ENCODE data around the gene KICS2.
A peak's percentile ranks its signal among the peaks of the same experiment; 100 is the strongest.

The KICS2 gene

DNA sequence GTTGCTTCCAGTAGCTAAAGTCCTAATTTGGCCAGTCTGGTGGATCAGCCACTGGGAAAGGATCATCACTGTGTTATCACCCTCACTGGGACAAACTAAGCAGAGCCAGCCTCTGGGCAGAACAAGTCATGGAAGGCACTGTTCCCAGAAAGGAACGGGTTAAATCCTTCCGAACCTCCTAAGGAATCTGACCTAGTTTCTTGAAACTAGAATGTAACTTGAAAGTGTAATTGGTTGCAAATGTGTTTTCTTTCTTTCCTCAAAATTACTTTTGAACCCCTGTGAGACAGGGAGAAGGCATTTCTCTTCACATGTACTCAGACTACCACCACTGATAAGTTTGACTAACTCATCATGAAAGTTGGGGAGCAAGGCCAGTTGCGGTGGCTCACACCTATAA lies 18.7 kb upstream of the KICS2 start:
- Histone ChIP-seq H3K4me3 (ENCODE audit: low read depth, low read length) (no peak overlapping the region), H3K36me3 (replicated peaks) (no peaks in the 10 kb centered on the region), H3K27me3 (replicated peaks) (no peaks in the 10 kb centered on the region), H3K27ac (no peak overlapping the region)
- DNase-seq = no peak
- no peak for TF ChIP-seq CTCF (IDR thresholded peaks at IDR 0.05; ENCODE audit: low read depth, low read length, missing control alignments)
- in situ Hi-C loops (cut with HindIII; ENCODE audit: low pct_ligation_motif_present, low sequenced_read_pairs) = loop anchor here (25.0 kb wide), 1 partner anchor 403 kb away; the partner anchor contains the start of gene SRGAP1

DNA sequence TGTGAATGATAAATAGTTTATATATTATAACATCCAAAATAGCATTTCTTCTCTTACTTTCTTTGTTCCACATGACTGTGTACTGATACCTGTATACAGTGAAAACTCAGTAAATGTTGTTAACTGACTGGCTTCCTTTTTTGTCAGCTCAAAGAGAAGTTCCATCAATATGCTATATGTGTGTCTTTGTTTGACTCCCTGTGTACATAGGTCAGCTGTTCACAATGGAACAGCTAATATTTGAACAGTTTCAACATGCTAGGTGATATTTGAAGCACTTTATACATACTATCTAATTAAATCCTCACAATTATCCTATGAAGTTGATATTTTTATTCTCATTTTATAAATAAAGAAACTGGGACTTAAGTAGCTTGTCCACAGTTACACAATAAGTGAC lies 15.3 kb upstream of the KICS2 start:
- Histone ChIP-seq H3K27me3 (replicated peaks) (no peaks in the 10 kb centered on the region), H3K36me3 (replicated peaks) (no peaks in the 10 kb centered on the region), H3K4me3 (ENCODE audit: low read depth, low read length) (no peak overlapping the region), H3K27ac (no peak overlapping the region)
- in situ Hi-C loops (cut with HindIII; ENCODE audit: low pct_ligation_motif_present, low sequenced_read_pairs) = loop anchor here (25.0 kb wide), 1 partner anchor 400 kb away; the partner anchor contains the start of gene SRGAP1
- DNase-seq = no peak
- TF ChIP-seq CTCF (IDR thresholded peaks at IDR 0.05; ENCODE audit: low read depth, low read length, missing control alignments) = no peak

DNA sequence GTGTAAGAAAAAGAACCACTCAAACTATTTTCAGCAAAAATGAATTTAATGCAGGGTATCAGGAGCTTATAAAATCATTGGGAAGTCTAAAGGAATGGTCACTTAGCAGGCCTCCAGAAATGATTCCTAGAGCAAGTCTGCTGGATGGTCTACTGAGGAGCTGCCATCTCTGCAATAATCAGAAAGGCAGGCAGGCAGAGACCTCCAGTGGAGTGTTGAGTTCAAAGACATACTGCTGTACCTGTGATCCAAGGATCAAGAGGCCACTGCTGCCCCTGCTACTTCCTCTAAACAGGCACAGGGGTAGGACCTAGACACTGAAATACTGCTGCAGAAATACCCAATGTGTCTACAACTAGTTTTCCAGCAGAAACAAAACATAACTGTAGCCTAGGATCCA lies 14.5 kb upstream of the KICS2 start:
- peak; percentile 47 for TF ChIP-seq CTCF (IDR thresholded peaks at IDR 0.05; ENCODE audit: low read depth, low read length, missing control alignments)
- in situ Hi-C loops (cut with HindIII; ENCODE audit: low pct_ligation_motif_present, low sequenced_read_pairs) = loop anchor here (25.0 kb wide), 1 partner anchor 399 kb away; the partner anchor contains the start of gene SRGAP1
- Histone ChIP-seq H3K27me3 (replicated peaks) (no peaks in the 10 kb centered on the region), H3K27ac (no peak overlapping the region), H3K36me3 (replicated peaks) (no peaks in the 10 kb centered on the region), H3K4me3 (ENCODE audit: low read depth, low read length) (no peak overlapping the region)
- DNase-seq = peak; percentile 6

DNA sequence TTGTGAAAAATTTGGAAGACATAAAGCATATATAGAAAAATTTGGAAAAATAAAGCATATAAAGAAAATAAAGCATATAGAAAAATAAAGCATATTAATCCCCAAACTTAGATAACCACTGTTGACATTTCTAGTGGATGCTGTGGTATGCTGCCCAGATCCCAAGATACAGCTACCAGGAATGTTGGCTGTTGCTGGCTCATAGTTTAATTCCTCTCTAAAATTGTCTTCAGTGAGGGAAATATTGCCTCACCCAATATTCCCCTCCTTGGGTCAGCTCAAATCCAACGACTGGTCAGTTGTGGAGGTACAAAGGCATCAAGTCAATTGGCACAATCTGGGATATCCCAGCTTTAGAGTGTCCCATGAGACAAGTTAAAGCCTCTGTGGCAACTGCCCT lies 10.1 kb upstream of the KICS2 start:
- in situ Hi-C loops (cut with HindIII; ENCODE audit: low pct_ligation_motif_present, low sequenced_read_pairs) = loop anchor here (25.0 kb wide), 1 partner anchor 395 kb away; the partner anchor contains the start of gene SRGAP1
- no peak for TF ChIP-seq CTCF (IDR thresholded peaks at IDR 0.05; ENCODE audit: low read depth, low read length, missing control alignments)
- Histone ChIP-seq H3K36me3 (replicated peaks) (no peaks in the 10 kb centered on the region), H3K4me3 (ENCODE audit: low read depth, low read length) (no peak overlapping the region), H3K27me3 (replicated peaks) (no peaks in the 10 kb centered on the region), H3K27ac (no peak overlapping the region)
- no peak for DNase-seq

- H3K36me3 ChIP-seq (replicated peaks) = no peaks in the 10 kb centered on the region
- no peak overlapping the region for H3K27ac ChIP-seq
- H3K27me3 ChIP-seq (replicated peaks) = no peaks in the 10 kb centered on the region
- TF ChIP-seq CTCF (IDR thresholded peaks at IDR 0.05; ENCODE audit: low read depth, low read length, missing control alignments) = no peak
- no peak overlapping the region for H3K4me3 ChIP-seq (ENCODE audit: low read depth, low read length)
- DNase-seq = no peak
- in situ Hi-C loops (cut with HindIII; ENCODE audit: low pct_ligation_motif_present, low sequenced_read_pairs) = loop anchor here (25.0 kb wide), 1 partner anchor 392 kb away; the partner anchor contains the start of gene SRGAP1
Observed at GRCh38 chr12:64229796-64230195, 7.7 kb upstream of the KICS2 start.

DNA sequence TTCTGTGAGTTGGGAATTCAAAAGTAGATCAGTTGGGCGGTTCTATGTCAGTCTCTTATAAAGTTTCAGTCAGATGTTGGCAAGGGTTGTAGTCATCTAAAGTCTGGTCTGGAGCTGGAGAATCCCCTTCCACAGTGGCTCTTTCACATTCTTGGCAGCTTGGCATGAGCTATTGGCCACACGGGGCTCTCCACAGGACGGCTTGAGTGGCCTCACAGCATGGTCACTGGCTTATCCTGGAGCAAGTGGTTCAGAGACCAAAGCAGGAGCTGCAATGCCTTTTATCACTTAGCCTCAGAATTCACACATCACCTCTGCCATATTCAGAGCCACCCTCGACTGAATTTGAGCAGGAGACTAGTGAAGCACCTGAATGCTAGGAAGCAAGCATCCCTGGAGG lies 7.1 kb upstream of the KICS2 start:
- Histone ChIP-seq H3K4me3 (ENCODE audit: low read depth, low read length) (no peak overlapping the region), H3K36me3 (replicated peaks) (no peaks in the 10 kb centered on the region), H3K27me3 (replicated peaks) (no peaks in the 10 kb centered on the region), H3K27ac (no peak overlapping the region)
- DNase-seq = no peak
- TF ChIP-seq CTCF (IDR thresholded peaks at IDR 0.05; ENCODE audit: low read depth, low read length, missing control alignments) = no peak
- in situ Hi-C loops (cut with HindIII; ENCODE audit: low pct_ligation_motif_present, low sequenced_read_pairs) = loop anchor here (25.0 kb wide), 1 partner anchor 392 kb away; the partner anchor contains the start of gene SRGAP1

All from brain microvascular endothelial cell (primary cell).